OCI-LY7 (cell line): ENCODE results near the gene NDUFS6.
A peak's percentile ranks its signal among the peaks of the same experiment; 100 is the strongest.

Experiments used
- CTCF ChIP-seq: fragments of 200-600 bp; sonication (generic); conservative IDR thresholded peaks from 2 replicates; pipeline ENCODE4 v1.5.1; 2014; ENCODE audit warnings: mild to moderate bottlenecking, antibody characterized with exemption, low read length, moderate library complexity, mixed read lengths
- EZH2phosphoT487 ChIP-seq: fragments of 200-600 bp; sonication (generic); IDR thresholded peaks from 2 replicates; pipeline ENCODE4 v1.6.1; 2018; ENCODE audit warnings: low read depth, borderline replicate concordance, mild to moderate bottlenecking, mixed run types, antibody characterized with exemption, low read length, moderate library complexity, mixed read lengths

GRCh38 chr5:1763960-1764605, 37.1 kb upstream of the NDUFS6 start:
- no peak for TF ChIP-seq EZH2phosphoT487
- TF ChIP-seq CTCF: peak; percentile 3; the same call in 1 of the 2 replicates
